Measurements from ENCODE around the gene DCAKD. TPM values are rescaled to one million over a fixed set of nuclear protein-coding genes. Genes with fewer than 3 reads are reported as not detected.
"Not testable (repeated sequence)": the region's sequence is repeated elsewhere in the genome, so short reads cannot be mapped to it uniquely, and the experiment has no call there.

DCAKD gene
- total RNA-seq, 1 experiment from 2014 or later: 25.7 TPM

- no peak for DNase-seq (ENCODE audit: low read depth)
These were observed 16.2 kb upstream of the DCAKD start for GRCh38 chr17:45067637-45068036.

GRCh38 chr17:45063198-45063597 is 11.8 kb upstream of the DCAKD start:
- DNase-seq (ENCODE audit: low read depth): no peak

GRCh38 chr17:45061606-45062205 is 10.3 kb upstream of the DCAKD start:
- no peak for DNase-seq (ENCODE audit: low read depth)

- DNase-seq (ENCODE audit: low read depth): peak; percentile 99
These were observed 9.6 kb upstream of the DCAKD start, which contains the start of gene NMT1 for GRCh38 chr17:45060797-45061605. Gene NMT1 (plus strand): TSS chr17:45061317. CDS start chr17:45061330, 13 bp downstream.

GRCh38 chr17:45060382-45060796 is 9.0 kb upstream of the DCAKD start:
- no peak for DNase-seq (ENCODE audit: low read depth)

GRCh38 chr17:45052052-45052772 is 780 bp upstream of the DCAKD start:
- DNase-seq (ENCODE audit: low read depth): peak; percentile 57

- not testable (repeated sequence) for DNase-seq (ENCODE audit: low read depth)
These were observed 254 bp upstream of the DCAKD start for GRCh38 chr17:45051720-45052051.

GRCh38 chr17:45050481-45051059 is 862 bp downstream of the DCAKD start:
- DNase-seq (ENCODE audit: low read depth): peak; percentile 62

- no peak for DNase-seq (ENCODE audit: low read depth)
These were observed 2.5 kb downstream of the DCAKD start for GRCh38 chr17:45048795-45049563.

GRCh38 chr17:45046537-45047125 is 4.8 kb downstream of the DCAKD start:
- no peak for DNase-seq (ENCODE audit: low read depth)

GRCh38 chr17:45043813-45044540 is 7.5 kb downstream of the DCAKD start:
- DNase-seq (ENCODE audit: low read depth): no peak

GRCh38 chr17:45042346-45043120 is 8.9 kb downstream of the DCAKD start:
- DNase-seq (ENCODE audit: low read depth): no peak

GRCh38 chr17:45040459-45040858 is 11.0 kb downstream of the DCAKD start:
- DNase-seq (ENCODE audit: low read depth): no peak

- no peak for DNase-seq (ENCODE audit: low read depth)
These were observed 12.5 kb downstream of the DCAKD start for GRCh38 chr17:45038728-45039634.

GRCh38 chr17:45036691-45037090 is 14.7 kb downstream of the DCAKD start:
- no peak for DNase-seq (ENCODE audit: low read depth)

- no peak for DNase-seq (ENCODE audit: low read depth)
These were observed 15.6 kb downstream of the DCAKD start for GRCh38 chr17:45035848-45036247.

- no peak for DNase-seq (ENCODE audit: low read depth)
These were observed 16.8 kb downstream of the DCAKD start for GRCh38 chr17:45034599-45034998.

GRCh38 chr17:45032174-45032541 is 19.3 kb downstream of the DCAKD start:
- no peak for DNase-seq (ENCODE audit: low read depth)

Data from Daoy (cell line).